Measurements from ENCODE around the gene CARS2.
A peak's percentile ranks its signal among the peaks of the same experiment; 100 is the strongest.
"Not testable (repeated sequence)": the region's sequence is repeated elsewhere in the genome, so short reads cannot be mapped to it uniquely, and the experiment has no call there.

The CARS2 gene

GRCh38 chr13:110617321-110618072 is 88.4 kb downstream of the CARS2 start:
- H3K27me3 ChIP-seq (ENCODE audit: control insufficient read depth, insufficient read depth, low read length): no peaks in the 10 kb centered on the region
- H3K4me3 ChIP-seq (ENCODE audit: low read depth, low read length): peak overlapping the region; percentile 79
- H3K9me3 ChIP-seq (ENCODE audit: control insufficient read depth, insufficient read depth, low read length): no peaks in the 10 kb centered on the region
- H3K4me1 ChIP-seq (ENCODE audit: control insufficient read depth, insufficient read depth, low read length): peaks cover 12% of the 10 kb centered on the region
- no peak overlapping the region for H3K9ac ChIP-seq (ENCODE audit: low read depth, low read length)
- no peaks in the 10 kb centered on the region for H3K36me3 ChIP-seq (ENCODE audit: control insufficient read depth, insufficient read depth, low read length)

GRCh38 chr13:110616103-110617101 is 89.5 kb downstream of the CARS2 start:
- H3K4me1 ChIP-seq (ENCODE audit: control insufficient read depth, insufficient read depth, low read length): peaks cover 12% of the 10 kb centered on the region
- peak overlapping the region; percentile 79 for H3K9ac ChIP-seq (ENCODE audit: low read depth, low read length)
- H3K27me3 ChIP-seq (ENCODE audit: control insufficient read depth, insufficient read depth, low read length): no peaks in the 10 kb centered on the region
- no peaks in the 10 kb centered on the region for H3K36me3 ChIP-seq (ENCODE audit: control insufficient read depth, insufficient read depth, low read length)
- no peaks in the 10 kb centered on the region for H3K9me3 ChIP-seq (ENCODE audit: control insufficient read depth, insufficient read depth, low read length)
- peak overlapping the region; percentile 79 for H3K4me3 ChIP-seq (ENCODE audit: low read depth, low read length)

GRCh38 chr13:110615322-110616102 is 90.4 kb downstream of the CARS2 start, which contains the start of gene NAXD:
Gene NAXD, plus strand, starts transcription at chr13:110615545. Its CDS starts 57 bp downstream, at chr13:110615602.
- no peaks in the 10 kb centered on the region for H3K9me3 ChIP-seq (ENCODE audit: control insufficient read depth, insufficient read depth, low read length)
- H3K4me1 ChIP-seq (ENCODE audit: control insufficient read depth, insufficient read depth, low read length): peaks cover 12% of the 10 kb centered on the region
- peak within 1 kb of the TSS; percentile 79 for H3K4me3 ChIP-seq (ENCODE audit: low read depth, low read length)
- H3K9ac ChIP-seq (ENCODE audit: low read depth, low read length): peak within 1 kb of the TSS; percentile 79
- no peaks in the 10 kb centered on the region for H3K36me3 ChIP-seq (ENCODE audit: control insufficient read depth, insufficient read depth, low read length)
- no peaks in the 10 kb centered on the region for H3K27me3 ChIP-seq (ENCODE audit: control insufficient read depth, insufficient read depth, low read length)

- Histone ChIP-seq H3K4me1 (ENCODE audit: control insufficient read depth, insufficient read depth, low read length) (peaks cover 16% of the 10 kb centered on the region), H3K36me3 (ENCODE audit: control insufficient read depth, insufficient read depth, low read length) (no peaks in the 10 kb centered on the region), H3K27me3 (ENCODE audit: control insufficient read depth, insufficient read depth, low read length) (no peaks in the 10 kb centered on the region), H3K9ac (ENCODE audit: low read depth, low read length) (peak overlapping the region; percentile 50), H3K9me3 (ENCODE audit: control insufficient read depth, insufficient read depth, low read length) (no peaks in the 10 kb centered on the region), H3K4me3 (ENCODE audit: low read depth, low read length) (peak overlapping the region; percentile 79)
Measured at GRCh38 chr13:110615005-110615321, 91.0 kb downstream of the CARS2 start.

GRCh38 chr13:110610955-110611595 is 94.8 kb downstream of the CARS2 start:
- no peaks in the 10 kb centered on the region for H3K27me3 ChIP-seq (ENCODE audit: control insufficient read depth, insufficient read depth, low read length)
- H3K9me3 ChIP-seq (ENCODE audit: control insufficient read depth, insufficient read depth, low read length): no peaks in the 10 kb centered on the region
- H3K9ac ChIP-seq (ENCODE audit: low read depth, low read length): no peak overlapping the region
- no peak overlapping the region for H3K4me3 ChIP-seq (ENCODE audit: low read depth, low read length)
- H3K36me3 ChIP-seq (ENCODE audit: control insufficient read depth, insufficient read depth, low read length): no peaks in the 10 kb centered on the region
- peaks cover 4% of the 10 kb centered on the region for H3K4me1 ChIP-seq (ENCODE audit: control insufficient read depth, insufficient read depth, low read length)

- no peaks in the 10 kb centered on the region for H3K27me3 ChIP-seq (ENCODE audit: control insufficient read depth, insufficient read depth, low read length)
- H3K9me3 ChIP-seq (ENCODE audit: control insufficient read depth, insufficient read depth, low read length): no peaks in the 10 kb centered on the region
- no peak overlapping the region for H3K9ac ChIP-seq (ENCODE audit: low read depth, low read length)
- peaks cover 4% of the 10 kb centered on the region for H3K4me1 ChIP-seq (ENCODE audit: control insufficient read depth, insufficient read depth, low read length)
- no peak overlapping the region for H3K4me3 ChIP-seq (ENCODE audit: low read depth, low read length)
- H3K36me3 ChIP-seq (ENCODE audit: control insufficient read depth, insufficient read depth, low read length): no peaks in the 10 kb centered on the region
Measured at GRCh38 chr13:110607675-110608224, 98.2 kb downstream of the CARS2 start.

- not testable (repeated sequence) for H3K4me3 ChIP-seq (ENCODE audit: low read depth, low read length); H3K4me1 ChIP-seq (ENCODE audit: control insufficient read depth, insufficient read depth, low read length); H3K9ac ChIP-seq (ENCODE audit: low read depth, low read length); H3K36me3 ChIP-seq (ENCODE audit: control insufficient read depth, insufficient read depth, low read length); H3K9me3 ChIP-seq (ENCODE audit: control insufficient read depth, insufficient read depth, low read length); H3K27me3 ChIP-seq (ENCODE audit: control insufficient read depth, insufficient read depth, low read length)
Measured at GRCh38 chr13:110606281-110606680, 99.6 kb downstream of the CARS2 start.

GRCh38 chr13:110605132-110605531 is 100.8 kb downstream of the CARS2 start:
- no peaks in the 10 kb centered on the region for H3K36me3 ChIP-seq (ENCODE audit: control insufficient read depth, insufficient read depth, low read length)
- no peak overlapping the region for H3K4me3 ChIP-seq (ENCODE audit: low read depth, low read length)
- no peak overlapping the region for H3K9ac ChIP-seq (ENCODE audit: low read depth, low read length)
- H3K4me1 ChIP-seq (ENCODE audit: control insufficient read depth, insufficient read depth, low read length): peaks cover 2% of the 10 kb centered on the region
- no peaks in the 10 kb centered on the region for H3K27me3 ChIP-seq (ENCODE audit: control insufficient read depth, insufficient read depth, low read length)
- no peaks in the 10 kb centered on the region for H3K9me3 ChIP-seq (ENCODE audit: control insufficient read depth, insufficient read depth, low read length)

- H3K27me3 ChIP-seq (ENCODE audit: control insufficient read depth, insufficient read depth, low read length): no peaks in the 10 kb centered on the region
- H3K9ac ChIP-seq (ENCODE audit: low read depth, low read length): no peak overlapping the region
- no peaks in the 10 kb centered on the region for H3K4me1 ChIP-seq (ENCODE audit: control insufficient read depth, insufficient read depth, low read length)
- no peaks in the 10 kb centered on the region for H3K36me3 ChIP-seq (ENCODE audit: control insufficient read depth, insufficient read depth, low read length)
- no peak overlapping the region for H3K4me3 ChIP-seq (ENCODE audit: low read depth, low read length)
- no peaks in the 10 kb centered on the region for H3K9me3 ChIP-seq (ENCODE audit: control insufficient read depth, insufficient read depth, low read length)
Measured at GRCh38 chr13:110600980-110601379, 104.9 kb downstream of the CARS2 start.

- H3K36me3 ChIP-seq (ENCODE audit: control insufficient read depth, insufficient read depth, low read length): no peaks in the 10 kb centered on the region
- H3K9ac ChIP-seq (ENCODE audit: low read depth, low read length): no peak overlapping the region
- H3K4me1 ChIP-seq (ENCODE audit: control insufficient read depth, insufficient read depth, low read length): no peaks in the 10 kb centered on the region
- no peaks in the 10 kb centered on the region for H3K27me3 ChIP-seq (ENCODE audit: control insufficient read depth, insufficient read depth, low read length)
- H3K9me3 ChIP-seq (ENCODE audit: control insufficient read depth, insufficient read depth, low read length): no peaks in the 10 kb centered on the region
- no peak overlapping the region for H3K4me3 ChIP-seq (ENCODE audit: low read depth, low read length)
Measured at GRCh38 chr13:110600261-110600819, 105.6 kb downstream of the CARS2 start.
